Panc1 (cell line): ENCODE results near the gene ACBD3.

ENCODE experiments used
- CTCF ChIP-seq: fragments of 450-650 bp; IDR thresholded peaks from 2 replicates; pipeline ENCODE4 v1.5.1; 2017; ENCODE audit warnings: mild to moderate bottlenecking
- POLR2AphosphoS5 ChIP-seq: IDR thresholded peaks from 2 replicates; pipeline ENCODE4 v1.6.1; 2012; ENCODE audit warnings: mild to moderate bottlenecking, low read depth, low read length, moderate library complexity
- REST ChIP-seq, 2 experiments: IDR thresholded peaks; 2 replicates each; pipeline ENCODE4 v1.6.1; 2011 to 2012; ENCODE audit warnings: low read depth in 2 of 2, control low read depth in 1 of 2, low read length in 1 of 2, mild to moderate bottlenecking in 1 of 2, moderate library complexity in 1 of 2; ENCODE audit not compliant: insufficient read depth in 1 of 2
- SIN3A ChIP-seq: IDR thresholded peaks from 2 replicates; pipeline ENCODE4 v1.6.1; 2012; ENCODE audit warnings: low read depth, mild to moderate bottlenecking, low read length, moderate library complexity, borderline replicate concordance; ENCODE audit not compliant: insufficient read depth
- TCF7L2 ChIP-seq: IDR thresholded peaks from 2 replicates; pipeline ENCODE4 v1.6.1; 2011; ENCODE audit warnings: mild to moderate bottlenecking, low read depth, low read length, inconsistent platforms

- TF ChIP-seq CTCF, result no peak
- TF ChIP-seq REST (IDR thresholded peaks at IDR 0.05; ENCODE audit: insufficient read depth in 1 of 2, low read depth in 2 of 2, low read length in 1 of 2), result no peak
- TF ChIP-seq POLR2AphosphoS5, result no peak
- no peak for TF ChIP-seq TCF7L2
- no peak for TF ChIP-seq SIN3A
Observed at GRCh38 chr1:226185141-226186036, 1.2 kb downstream of the ACBD3 start.
